ENCODE results near the gene PFN3.
A peak's percentile ranks its signal among the peaks of the same experiment; 100 is the strongest.
"Not testable (repeated sequence)": the region's sequence is repeated elsewhere in the genome, so short reads cannot be mapped to it uniquely, and the experiment has no call there.

The PFN3 gene

GRCh38 chr5:177372034-177372896 is 28.2 kb downstream of the PFN3 start:
- peak; percentile 39 for DNase-seq

- DNase-seq = no peak
Measured at GRCh38 chr5:177371120-177372033, 29.1 kb downstream of the PFN3 start.

GRCh38 chr5:177370488-177371119 is 29.9 kb downstream of the PFN3 start:
- peak; percentile 29 for DNase-seq

GRCh38 chr5:177369645-177370440 is 30.6 kb downstream of the PFN3 start:
- DNase-seq = no peak

GRCh38 chr5:177368869-177369644 is 31.4 kb downstream of the PFN3 start:
- no peak for DNase-seq

GRCh38 chr5:177367981-177368868 is 32.2 kb downstream of the PFN3 start:
- no peak for DNase-seq

GRCh38 chr5:177367323-177367848 is 33.1 kb downstream of the PFN3 start:
- DNase-seq = no peak

GRCh38 chr5:177366528-177367322 is 33.7 kb downstream of the PFN3 start:
- DNase-seq = no peak

- no peak for DNase-seq
Measured at GRCh38 chr5:177365845-177366527, 34.5 kb downstream of the PFN3 start.

- no peak for DNase-seq
Measured at GRCh38 chr5:177364159-177364962, 36.1 kb downstream of the PFN3 start.

- no peak for DNase-seq
Measured at GRCh38 chr5:177363565-177363964, 36.9 kb downstream of the PFN3 start.

- peak; percentile 57 for DNase-seq
Measured at GRCh38 chr5:177362610-177363507, 37.6 kb downstream of the PFN3 start.

- no peak for DNase-seq
Measured at GRCh38 chr5:177362292-177362609, 38.2 kb downstream of the PFN3 start.

- no peak for DNase-seq
Measured at GRCh38 chr5:177361418-177362291, 38.8 kb downstream of the PFN3 start.

GRCh38 chr5:177360740-177361139 is 39.7 kb downstream of the PFN3 start:
- DNase-seq = not testable (repeated sequence)

GRCh38 chr5:177359860-177360259 is 40.6 kb downstream of the PFN3 start:
- DNase-seq = no peak

Data from activated effector memory CD4-positive, alpha-beta T cell treated with Interleukin-2 at 50 U/mL for 16 hours (primary cell).